PC-3 (cell line): ENCODE results near the gene CAPZB.

Experiments
- EZH2 ChIP-seq: fragments of 300-600 bp; sonication (generic); IDR thresholded peaks from one replicate; pipeline ENCODE4 v1.6.1; 2017; ENCODE audit warnings: antibody characterized with exemption, mild to moderate bottlenecking, low read length; ENCODE audit not compliant: unreplicated experiment
- TF ChIP-seq, protein P1 (sequence below): fragments of 300-600 bp; sonication (generic); conservative IDR thresholded peaks from 2 replicates; pipeline ENCODE4 v1.5.1; 2017; ENCODE audit warnings: antibody characterized with exemption, low read depth, mild to moderate bottlenecking, low read length

DNA sequence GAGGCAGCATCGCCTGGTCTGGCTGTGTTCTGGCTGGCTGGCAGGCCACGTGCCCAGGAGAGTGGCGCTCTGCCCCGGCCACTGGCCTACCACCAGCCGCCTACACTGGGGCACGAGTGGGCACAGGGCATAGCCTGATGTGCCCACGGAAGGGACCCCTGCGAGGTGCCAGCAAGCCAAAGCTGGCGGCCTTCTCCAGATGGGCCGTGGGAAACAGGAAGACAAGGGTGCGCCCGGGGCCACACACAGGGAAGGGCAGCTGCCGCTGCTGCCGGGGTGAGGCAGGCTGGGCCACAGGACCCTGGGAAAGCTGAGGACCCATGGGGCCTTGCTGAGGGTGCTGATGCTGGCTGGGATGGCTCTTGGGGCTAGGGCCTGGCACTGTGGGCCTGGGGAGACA lies 132.5 kb downstream of the CAPZB start:
- TF ChIP-seq EZH2: no peak
- TF ChIP-seq, protein P1, sequence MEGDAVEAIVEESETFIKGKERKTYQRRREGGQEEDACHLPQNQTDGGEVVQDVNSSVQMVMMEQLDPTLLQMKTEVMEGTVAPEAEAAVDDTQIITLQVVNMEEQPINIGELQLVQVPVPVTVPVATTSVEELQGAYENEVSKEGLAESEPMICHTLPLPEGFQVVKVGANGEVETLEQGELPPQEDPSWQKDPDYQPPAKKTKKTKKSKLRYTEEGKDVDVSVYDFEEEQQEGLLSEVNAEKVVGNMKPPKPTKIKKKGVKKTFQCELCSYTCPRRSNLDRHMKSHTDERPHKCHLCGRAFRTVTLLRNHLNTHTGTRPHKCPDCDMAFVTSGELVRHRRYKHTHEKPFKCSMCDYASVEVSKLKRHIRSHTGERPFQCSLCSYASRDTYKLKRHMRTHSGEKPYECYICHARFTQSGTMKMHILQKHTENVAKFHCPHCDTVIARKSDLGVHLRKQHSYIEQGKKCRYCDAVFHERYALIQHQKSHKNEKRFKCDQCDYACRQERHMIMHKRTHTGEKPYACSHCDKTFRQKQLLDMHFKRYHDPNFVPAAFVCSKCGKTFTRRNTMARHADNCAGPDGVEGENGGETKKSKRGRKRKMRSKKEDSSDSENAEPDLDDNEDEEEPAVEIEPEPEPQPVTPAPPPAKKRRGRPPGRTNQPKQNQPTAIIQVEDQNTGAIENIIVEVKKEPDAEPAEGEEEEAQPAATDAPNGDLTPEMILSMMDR: no peak
